Measurements from ENCODE around the gene DMRTC2. TPM values are rescaled to one million over a fixed set of nuclear protein-coding genes. Genes with fewer than 3 reads are reported as not detected.

The DMRTC2 gene
- total and polyA plus RNA-seq, 3 donors from 2014 or later = 23.1 to 71.0 (median 55.3) TPM

DNA sequence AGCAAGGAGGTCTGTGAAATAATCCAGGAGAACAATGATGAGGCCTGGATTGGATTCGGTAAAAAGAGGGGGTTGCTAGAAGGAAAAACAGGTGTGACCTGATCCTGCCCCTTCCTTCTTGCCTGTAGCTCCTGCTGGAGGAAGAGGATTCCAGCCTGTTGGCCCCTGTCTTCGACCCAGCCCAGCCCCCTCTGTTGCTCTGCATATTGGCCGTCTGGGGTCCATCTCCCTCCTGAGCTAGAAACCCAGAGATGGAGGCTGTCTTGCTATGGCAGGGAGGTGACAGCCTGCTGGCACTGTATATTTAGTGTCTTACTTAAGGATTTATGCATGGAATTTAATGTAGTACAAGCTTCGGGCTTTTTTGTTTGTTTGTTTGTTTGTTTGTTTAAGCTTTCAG lies 6.6 kb downstream of the DMRTC2 start:
- TF ChIP-seq, protein P1, sequence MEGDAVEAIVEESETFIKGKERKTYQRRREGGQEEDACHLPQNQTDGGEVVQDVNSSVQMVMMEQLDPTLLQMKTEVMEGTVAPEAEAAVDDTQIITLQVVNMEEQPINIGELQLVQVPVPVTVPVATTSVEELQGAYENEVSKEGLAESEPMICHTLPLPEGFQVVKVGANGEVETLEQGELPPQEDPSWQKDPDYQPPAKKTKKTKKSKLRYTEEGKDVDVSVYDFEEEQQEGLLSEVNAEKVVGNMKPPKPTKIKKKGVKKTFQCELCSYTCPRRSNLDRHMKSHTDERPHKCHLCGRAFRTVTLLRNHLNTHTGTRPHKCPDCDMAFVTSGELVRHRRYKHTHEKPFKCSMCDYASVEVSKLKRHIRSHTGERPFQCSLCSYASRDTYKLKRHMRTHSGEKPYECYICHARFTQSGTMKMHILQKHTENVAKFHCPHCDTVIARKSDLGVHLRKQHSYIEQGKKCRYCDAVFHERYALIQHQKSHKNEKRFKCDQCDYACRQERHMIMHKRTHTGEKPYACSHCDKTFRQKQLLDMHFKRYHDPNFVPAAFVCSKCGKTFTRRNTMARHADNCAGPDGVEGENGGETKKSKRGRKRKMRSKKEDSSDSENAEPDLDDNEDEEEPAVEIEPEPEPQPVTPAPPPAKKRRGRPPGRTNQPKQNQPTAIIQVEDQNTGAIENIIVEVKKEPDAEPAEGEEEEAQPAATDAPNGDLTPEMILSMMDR (IDR thresholded peaks at IDR 0.05) = no peak
- no peak for TF ChIP-seq POLR2A (IDR thresholded peaks at IDR 0.05)
- Histone ChIP-seq H3K4me3 (no peak overlapping the region), H3K27me3 (no peaks in the 10 kb centered on the region), H3K27ac (no peak overlapping the region), H3K9me3 (no peaks in the 10 kb centered on the region), H3K4me1 (no peaks in the 10 kb centered on the region), H3K36me3 (ENCODE audit: low read depth, missing control alignments) (no peaks in the 10 kb centered on the region)
- intact Hi-C loops (cut with DNase I; ENCODE audit: low total_unique reads) = no loop called here
- DNase-seq = no peak
- WGBS, 2 donors = 48 to 56% methylated on average over 4 of the region's 4 CpGs

DNA sequence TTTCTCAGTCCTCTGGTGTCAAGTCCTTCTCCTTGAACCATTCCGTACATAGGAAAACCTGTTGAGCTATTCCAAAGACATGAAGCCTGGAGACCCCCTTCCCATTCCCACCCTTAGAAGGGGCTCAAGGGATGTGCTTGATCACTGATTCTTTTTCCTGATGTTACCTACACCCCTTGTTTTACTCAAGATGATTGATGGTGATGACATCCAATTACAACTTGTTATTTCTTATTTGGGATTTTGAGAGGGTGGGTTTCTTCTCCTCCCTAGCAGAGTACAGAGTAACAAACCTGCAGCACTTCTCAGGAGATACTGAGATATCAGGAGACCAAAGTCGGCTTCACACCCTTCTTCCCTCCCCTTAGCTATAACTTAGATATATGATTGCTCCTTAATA lies 8.5 kb downstream of the DMRTC2 start:
- Histone ChIP-seq H3K36me3 (ENCODE audit: low read depth, missing control alignments) (no peaks in the 10 kb centered on the region), H3K9me3 (no peaks in the 10 kb centered on the region), H3K4me1 (no peaks in the 10 kb centered on the region), H3K27ac (no peak overlapping the region), H3K4me3 (no peak overlapping the region), H3K27me3 (no peaks in the 10 kb centered on the region)
- intact Hi-C loops (cut with DNase I; ENCODE audit: low total_unique reads) = no loop called here
- 39 to 56% methylated on average over 2 of the region's 2 CpGs for WGBS, 2 donors
- no peak for DNase-seq
- TF ChIP-seq, protein P1 (IDR thresholded peaks at IDR 0.05) = no peak
- no peak for TF ChIP-seq POLR2A (IDR thresholded peaks at IDR 0.05)

DNA sequence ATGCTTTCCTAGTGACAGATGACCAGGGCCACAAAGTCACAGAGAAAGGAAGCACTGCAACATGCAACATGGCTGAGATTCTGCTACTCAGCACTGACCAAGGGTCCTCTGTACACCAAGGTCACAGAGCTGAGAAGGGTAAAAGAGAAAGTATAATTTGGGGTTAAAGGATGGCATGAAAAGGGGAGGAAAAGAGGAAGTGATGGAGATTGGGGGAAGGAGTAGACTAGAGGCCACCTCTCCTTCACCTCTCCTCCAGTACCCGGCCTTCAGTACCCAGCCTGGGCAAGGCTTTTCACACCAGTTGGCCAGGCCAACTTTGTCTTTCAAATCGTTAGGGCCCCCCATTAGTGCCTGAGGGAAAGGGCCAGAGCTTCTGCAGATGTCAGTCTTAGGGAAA lies 8.9 kb downstream of the DMRTC2 start:
- H3K27me3 ChIP-seq = no peaks in the 10 kb centered on the region
- no peak for DNase-seq
- TF ChIP-seq, protein P1 (IDR thresholded peaks at IDR 0.05) = no peak
- TF ChIP-seq POLR2A (IDR thresholded peaks at IDR 0.05) = no peak
- intact Hi-C loops (cut with DNase I; ENCODE audit: low total_unique reads) = no loop called here
- WGBS, 2 donors = 71 to 73% methylated on average over 2 of the region's 2 CpGs
- no peak overlapping the region for H3K27ac ChIP-seq
- no peaks in the 10 kb centered on the region for H3K9me3 ChIP-seq
- no peaks in the 10 kb centered on the region for H3K4me1 ChIP-seq
- H3K36me3 ChIP-seq (ENCODE audit: low read depth, missing control alignments) = no peaks in the 10 kb centered on the region
- no peak overlapping the region for H3K4me3 ChIP-seq

GRCh38 chr19:41859213-41859617 lies 14.4 kb downstream of the DMRTC2 start:
- H3K27me3 ChIP-seq = no peaks in the 10 kb centered on the region
- 4% methylated on average over 8 of the region's 8 CpGs for WGBS, 2 donors
- H3K27ac ChIP-seq = peak overlapping the region in 1 of 2 donors; percentile 94
- DNase-seq = no peak
- H3K4me3 ChIP-seq = peak overlapping the region; percentile 79 to 99
- intact Hi-C loops (cut with DNase I; ENCODE audit: low total_unique reads) = no loop called here
- no peaks in the 10 kb centered on the region for H3K36me3 ChIP-seq (ENCODE audit: low read depth, missing control alignments)
- peaks cover 20% of the 10 kb centered on the region for H3K4me1 ChIP-seq
- TF ChIP-seq, protein P1 (IDR thresholded peaks at IDR 0.05) = no peak
- no peak for TF ChIP-seq POLR2A (IDR thresholded peaks at IDR 0.05)
- no peaks in the 10 kb centered on the region for H3K9me3 ChIP-seq

DNA sequence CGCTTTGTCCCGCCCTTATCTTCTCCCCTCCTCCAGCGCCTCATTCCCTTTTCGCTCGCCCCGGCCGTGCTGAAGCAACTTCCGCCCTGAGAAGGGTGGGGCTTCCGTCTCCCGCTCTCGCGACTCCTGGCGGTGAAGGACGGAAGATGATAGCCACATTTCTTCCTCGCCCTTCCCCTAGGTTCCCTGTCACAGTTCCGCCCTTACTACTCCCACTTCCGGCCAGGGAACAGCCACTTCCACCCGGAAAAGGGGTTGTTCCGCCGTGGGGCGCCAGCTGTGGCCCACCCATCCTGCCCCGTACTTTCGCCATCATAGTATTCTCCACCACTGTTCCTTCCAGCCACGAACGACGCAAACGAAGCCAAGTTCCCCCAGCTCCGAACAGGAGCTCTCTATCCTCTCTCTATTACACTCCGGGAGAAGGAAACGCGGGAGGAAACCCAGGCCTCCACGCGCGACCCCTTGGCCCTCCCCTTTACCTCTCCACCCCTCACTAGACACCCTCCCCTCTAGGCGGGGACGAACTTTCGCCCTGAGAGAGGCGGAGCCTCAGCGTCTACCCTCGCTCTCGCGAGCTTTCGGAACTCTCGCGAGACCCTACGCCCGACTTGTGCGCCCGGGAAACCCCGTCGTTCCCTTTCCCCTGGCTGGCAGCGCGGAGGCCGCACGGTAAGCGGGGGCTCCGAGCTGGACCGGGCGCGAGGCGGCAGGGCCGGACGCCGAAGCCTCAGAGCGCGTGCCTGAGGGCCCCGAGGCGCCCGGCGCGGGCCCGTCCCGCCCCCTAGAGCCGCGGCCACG lies 15.0 kb downstream of the DMRTC2 start, which contains the start of gene RPS19:
TSS of gene RPS19 (plus strand) at position 638 of the 801 bp plus-strand sequence. CDS start 520 bp downstream, outside the sequence.
- intact Hi-C loops (cut with DNase I; ENCODE audit: low total_unique reads) = no loop called here
- peak within 1 kb of the TSS; percentile 79 to 99 for H3K4me3 ChIP-seq
- H3K27me3 ChIP-seq = no peaks in the 10 kb centered on the region
- H3K36me3 ChIP-seq (ENCODE audit: low read depth, missing control alignments) = no peaks in the 10 kb centered on the region
- peak within 1 kb of the TSS; percentile 78 to 94 for H3K27ac ChIP-seq
- WGBS, 2 donors = 1% methylated on average over 34 to 53 of the region's 76 CpGs
- DNase-seq = peak; percentile 99
- H3K4me1 ChIP-seq = peaks cover 20% of the 10 kb centered on the region
- no peaks in the 10 kb centered on the region for H3K9me3 ChIP-seq
- TF ChIP-seq, protein P1 (IDR thresholded peaks at IDR 0.05) = peak; percentile 60 to 87 (median 78)
- TF ChIP-seq POLR2A (IDR thresholded peaks at IDR 0.05) = no peak
